Measurements from ENCODE around the gene ABLIM1. TPM values are rescaled to one million over a fixed set of nuclear protein-coding genes. Genes with fewer than 3 reads are reported as not detected.

The ABLIM1 gene
- total RNA-seq: 100 to 1,000 TPM; 185 to 345 (median 304) TPM

- Histone ChIP-seq H3K36me3 (no peaks in the 10 kb centered on the region), H3K4me1 (peaks cover 0 to 4% (median 0%) of the 10 kb centered on the region in 3 donors), H3K27ac (no peak within 1 kb of the TSS), H3K4me3 (no peak within 1 kb of the TSS), H3K27me3 (no peaks in the 10 kb centered on the region), H3K9me3 (no peaks in the 10 kb centered on the region)
- TF ChIP-seq POLR2A (IDR thresholded peaks at IDR 0.05) (no peak), CTCF (IDR thresholded peaks at IDR 0.05) (no peak)
- intact Hi-C loops (cut with DNase I): no loop called here
- 73 to 76% methylated on average over 2 of the region's 2 CpGs for WGBS, 2 donors
- DNase-seq: no peak
These were observed at the start of gene ABLIM1 for GRCh38 chr10:114658175-114658574. TSS of gene ABLIM1 (minus strand) at chr10:114658275. CDS start at chr10:114658200, 75 bp downstream.

GRCh38 chr10:114706458-114707055, 48.5 kb upstream of the ABLIM1 start:
- peaks cover 0 to 5% (median 0%) of the 10 kb centered on the region in 3 donors for H3K4me1 ChIP-seq
- WGBS, 2 donors: 48 to 52% methylated on average over 4 of the region's 4 CpGs
- no peak overlapping the region for H3K4me3 ChIP-seq
- H3K27me3 ChIP-seq: no peaks in the 10 kb centered on the region
- DNase-seq: no peak
- TF ChIP-seq CTCF (IDR thresholded peaks at IDR 0.05) (no peak), POLR2A (IDR thresholded peaks at IDR 0.05) (no peak)
- intact Hi-C loops (cut with DNase I): no loop called here
- H3K9me3 ChIP-seq: no peaks in the 10 kb centered on the region
- peak overlapping the region in 1 of 4 donors; percentile 19 for H3K27ac ChIP-seq
- H3K36me3 ChIP-seq: no peaks in the 10 kb centered on the region

- H3K36me3 ChIP-seq: no peaks in the 10 kb centered on the region
- intact Hi-C loops (cut with DNase I): no loop called here
- 89 to 90% methylated on average over 4 of the region's 4 CpGs for WGBS, 2 donors
- H3K4me1 ChIP-seq: peaks cover 0 to 5% (median 0%) of the 10 kb centered on the region in 3 donors
- no peak overlapping the region for H3K4me3 ChIP-seq
- no peak overlapping the region for H3K27ac ChIP-seq
- H3K9me3 ChIP-seq: no peaks in the 10 kb centered on the region
- TF ChIP-seq POLR2A (IDR thresholded peaks at IDR 0.05): no peak
- no peak for TF ChIP-seq CTCF (IDR thresholded peaks at IDR 0.05)
- H3K27me3 ChIP-seq: no peaks in the 10 kb centered on the region
- DNase-seq: no peak
These were observed 46.6 kb upstream of the ABLIM1 start for GRCh38 chr10:114704679-114705078.

GRCh38 chr10:114703377-114704107, 45.5 kb upstream of the ABLIM1 start:
- intact Hi-C loops (cut with DNase I): no loop called here
- Histone ChIP-seq H3K4me1 (peaks cover 0 to 6% (median 0%) of the 10 kb centered on the region in 3 donors), H3K36me3 (no peaks in the 10 kb centered on the region), H3K27me3 (no peaks in the 10 kb centered on the region), H3K9me3 (no peaks in the 10 kb centered on the region), H3K4me3 (no peak overlapping the region), H3K27ac (no peak overlapping the region)
- WGBS, 2 donors: 33 to 41% methylated on average over 6 of the region's 6 CpGs
- DNase-seq: no peak
- TF ChIP-seq CTCF (IDR thresholded peaks at IDR 0.05) (peak in 5 of 6 experiments; percentile 51 to 75 (median 59)), POLR2A (IDR thresholded peaks at IDR 0.05) (no peak)
